Transverse colon (tissue), 4 donors: ENCODE data around the gene PIM1. TPM values are rescaled to one million over a fixed set of nuclear protein-coding genes. Genes with fewer than 3 reads are reported as not detected.

ENCODE experiments used
- DNase-seq: peaks from one replicate; pipeline ENCODE4 v3.0.0-alpha.2; 2019
- H3K27ac ChIP-seq, 4 donors: fragments of 200-600 bp; sonication (generic); 2 replicates each; pipeline ENCODE4 v1.5.1; 2016 to 2018; ENCODE audit warnings: inconsistent platforms in 4 of 4
- H3K27me3 ChIP-seq: fragments of 200-600 bp; sonication (generic); 2 replicates; pipeline ENCODE4 v1.5.1; 2017; ENCODE audit warnings: inconsistent platforms
- H3K36me3 ChIP-seq, 4 donors: fragments of 200-600 bp; sonication (generic); 2 replicates each; pipeline ENCODE4 v1.5.1; 2017 to 2019; ENCODE audit warnings: inconsistent platforms in 4 of 4
- H3K4me1 ChIP-seq, 4 donors: fragments of 200-600 bp; sonication (generic); 2 replicates each; pipeline ENCODE4 v1.5.1; 2017 to 2020; ENCODE audit warnings: inconsistent platforms in 4 of 4
- H3K4me3 ChIP-seq, 4 donors: fragments of 200-600 bp; sonication (generic); 1 replicate in 1 of 4; 2 replicates in 3 of 4; pipeline versions ENCODE4 v1.5.1 to v1.6.1; 2017 to 2019; ENCODE audit warnings: inconsistent platforms in 4 of 4
- H3K9me3 ChIP-seq, 2 donors: fragments of 200-600 bp; sonication (generic); 2 replicates each; pipeline ENCODE4 v1.5.1; 2017 to 2019; ENCODE audit warnings: inconsistent platforms in 2 of 2
- CTCF ChIP-seq, 5 experiments: fragments of 200-600 bp in 3 of 5; fragments of 450-650 bp in 2 of 5; sonication (generic) in 3 of 5; IDR thresholded peaks; 1 replicate in 2 of 5; 2 replicates in 3 of 5; pipeline ENCODE4 v1.5.1; 2016 to 2017; ENCODE audit warnings: antibody characterized with exemption in 5 of 5, inconsistent platforms in 3 of 5, mild to moderate bottlenecking in 2 of 5, moderate library complexity in 1 of 5
- EP300 ChIP-seq: sonication (generic); formaldehyde crosslinking; IDR thresholded peaks from one replicate; pipeline ENCODE4 v1.6.1; 2017; ENCODE audit warnings: antibody characterized with exemption, low read depth
- POLR2A ChIP-seq: fragments of 450-650 bp; IDR thresholded peaks from one replicate; pipeline ENCODE4 v1.6.1; 2016; ENCODE audit warnings: antibody characterized with exemption, mild to moderate bottlenecking, moderate library complexity
- POLR2AphosphoS5 ChIP-seq, 3 donors: sonication (generic); formaldehyde crosslinking; IDR thresholded peaks; one replicate each; pipeline ENCODE4 v1.6.1; 2016; ENCODE audit warnings: antibody characterized with exemption in 3 of 3
- WGBS, 2 donors: methylation state at CpG; one replicate each; pipeline ENCODE4 v1.1.5; 2018; ENCODE audit warnings: low coverage in 1 of 2; 5-methylcytosine and 5-hydroxymethylcytosine counted together
- in situ Hi-C, 4 donors: fragments of 200-750 bp; cut with MboI; loops; one replicate each; pipeline versions ENCODE4 v1.15.0 to v1.15.1; 2017; ENCODE audit warnings: low sequenced_read_pairs in 3 of 4, low pct_ligation_motif_present in 1 of 4, low pct_unique_long_range_greater_than_20kb in 1 of 4
- intact Hi-C: fragments of 100-400 bp; cut with DNase I; formaldehyde crosslinking; loops from one replicate; pipeline ENCODE4 v1.15.1; 2023; ENCODE audit warnings: low total_unique reads
- total RNA-seq, 4 donors: library from RNA; depleted of rRNA; stranded (reverse); fragments of >200 nt; gene quantifications; one replicate each; pipeline ENCODE4 v1.1.0, GENCODE V29; 2016

The PIM1 gene
- 100 to 1,000 TPM in 1 of 4 donors, 10 to 100 TPM in 2, 1 to 10 TPM in 1; 6.8 to 102 (median 24.0) TPM for total RNA-seq

DNA sequence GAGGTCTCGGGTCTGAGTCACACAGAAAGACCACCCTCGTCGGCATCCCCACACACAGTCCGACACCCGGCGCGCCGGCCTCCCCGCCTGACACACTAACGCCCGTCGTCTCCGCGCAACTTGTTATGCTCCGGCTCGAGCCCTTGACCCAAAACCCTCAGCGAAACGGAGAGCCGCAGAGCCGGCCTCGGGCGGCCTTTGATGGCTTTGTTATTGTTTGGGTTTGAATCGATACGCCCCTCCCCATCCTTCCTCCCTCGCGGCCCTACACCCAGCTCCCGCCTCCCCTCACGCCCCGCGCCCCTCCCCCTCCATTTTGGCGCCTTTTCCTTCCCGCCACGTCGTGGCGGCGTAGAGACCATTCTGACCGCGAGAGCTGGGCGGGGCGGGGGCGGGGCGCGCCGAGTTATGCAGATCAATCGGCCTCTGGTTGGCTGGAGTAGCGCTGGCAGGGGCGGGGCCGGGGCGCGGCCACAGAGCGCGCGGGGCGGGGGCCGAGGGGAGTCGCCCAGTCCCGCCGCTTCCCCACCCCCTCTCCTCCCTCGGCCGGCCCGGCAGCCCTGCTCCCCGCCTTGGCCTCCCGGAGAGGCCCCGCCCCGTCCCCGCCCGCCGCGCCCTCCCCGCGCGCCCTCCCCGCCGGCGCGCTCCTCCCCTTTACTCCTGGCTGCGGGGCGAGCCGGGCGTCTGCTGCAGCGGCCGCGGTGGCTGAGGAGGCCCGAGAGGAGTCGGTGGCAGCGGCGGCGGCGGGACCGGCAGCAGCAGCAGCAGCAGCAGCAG lies at the start of gene PIM1:
TSS of gene PIM1 (plus strand) at position 657 of the 777 bp plus-strand sequence. CDS start 424 bp downstream, outside the sequence.
- peak; percentile 60 for TF ChIP-seq POLR2A
- peak in 1 of 5 experiments; percentile 6 for TF ChIP-seq CTCF (IDR thresholded peaks at IDR 0.05)
- peak; percentile 95 to 98 (median 96) for TF ChIP-seq POLR2AphosphoS5 (IDR thresholded peaks at IDR 0.05)
- no peak for TF ChIP-seq EP300
- in situ Hi-C loops (loop anchor here (5.0 kb wide), 1 partner anchor 117 kb away; no protein-coding TSS in a partner anchor), intact Hi-C loops (loop anchor here (2.0 to 5.0 kb wide), 3 partner anchors 37 to 119 kb away; no protein-coding TSS in a partner anchor)
- Histone ChIP-seq H3K9me3 (no peaks in the 10 kb centered on the region), H3K27ac (peak within 1 kb of the TSS; percentile 96 to 98 (median 96)), H3K27me3 (no peaks in the 10 kb centered on the region), H3K4me1 (peaks cover 13 to 44% (median 21%) of the 10 kb centered on the region in 4 donors), H3K4me3 (peak within 1 kb of the TSS; percentile 78 to 92 (median 88)), H3K36me3 (peaks cover 0 to 20% (median 11%) of the 10 kb centered on the region in 4 donors)
- 0% methylated on average over 57 of the region's 90 CpGs; no CpG with 5 or more reads in 1 of the 2 donors for WGBS, 2 donors
- peak; percentile 99 for DNase-seq

DNA sequence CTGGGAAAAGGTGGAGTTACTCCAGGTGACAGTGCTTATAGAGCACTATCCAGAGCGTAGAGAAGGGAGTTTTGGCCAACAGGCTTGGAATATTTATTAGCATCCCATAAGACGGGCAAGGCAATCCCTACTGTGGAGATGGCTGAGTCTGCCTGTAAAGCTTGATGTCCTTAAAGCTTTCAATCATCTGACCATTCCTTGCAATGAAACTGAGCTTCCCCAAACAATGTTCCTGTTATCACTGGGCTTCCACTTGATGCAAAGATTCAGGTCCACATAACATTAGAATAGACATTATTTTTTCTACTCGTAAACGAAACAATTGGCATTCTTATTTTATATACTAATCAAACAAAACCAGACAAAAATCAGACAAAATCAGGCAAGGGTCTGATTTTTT lies 48.4 kb upstream of the PIM1 start:
- 73 to 91% methylated on average over 4 of the region's 4 CpGs for WGBS, 2 donors
- Histone ChIP-seq H3K9me3 (no peaks in the 10 kb centered on the region), H3K27ac (no peak overlapping the region), H3K4me3 (no peak overlapping the region), H3K36me3 (no peaks in the 10 kb centered on the region), H3K27me3 (no peaks in the 10 kb centered on the region), H3K4me1 (peaks cover 0 to 6% (median 0%) of the 10 kb centered on the region in 4 donors)
- DNase-seq = no peak
- TF ChIP-seq CTCF (IDR thresholded peaks at IDR 0.05) (no peak), POLR2A (no peak), EP300 (no peak), POLR2AphosphoS5 (IDR thresholded peaks at IDR 0.05) (no peak)
- in situ Hi-C loops = no loop called here
- intact Hi-C loops = loop anchor here (10.0 kb wide), 1 partner anchor 67 kb away; no protein-coding TSS in a partner anchor

DNA sequence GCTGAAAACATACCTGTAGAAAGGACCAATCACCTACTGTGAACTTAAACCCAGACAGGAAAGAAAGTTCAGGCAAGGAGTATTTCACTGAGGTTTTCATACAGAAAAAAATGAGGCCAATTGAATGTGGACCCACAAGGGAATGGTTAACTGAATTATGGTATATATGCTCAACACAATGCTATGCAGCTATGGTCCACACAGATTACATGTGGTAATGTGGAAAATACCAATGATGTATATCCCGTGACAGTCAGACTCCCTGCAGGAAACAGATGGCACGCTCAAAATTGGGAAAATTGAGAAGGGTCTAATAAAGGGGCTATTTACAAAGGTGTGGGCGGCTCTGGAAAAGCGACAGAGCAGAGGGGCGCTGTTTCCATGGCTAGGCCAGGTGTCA lies 47.1 kb upstream of the PIM1 start:
- intact Hi-C loops = loop anchor here (10.0 kb wide), 1 partner anchor 68 kb away; no protein-coding TSS in a partner anchor
- Histone ChIP-seq H3K36me3 (no peaks in the 10 kb centered on the region), H3K4me1 (peaks cover 0 to 8% (median 0%) of the 10 kb centered on the region in 4 donors), H3K9me3 (no peaks in the 10 kb centered on the region), H3K27ac (no peak overlapping the region), H3K4me3 (no peak overlapping the region), H3K27me3 (no peaks in the 10 kb centered on the region)
- TF ChIP-seq CTCF (IDR thresholded peaks at IDR 0.05) = no peak
- TF ChIP-seq EP300 = no peak
- TF ChIP-seq POLR2A = no peak
- no peak for TF ChIP-seq POLR2AphosphoS5 (IDR thresholded peaks at IDR 0.05)
- DNase-seq = no peak
- WGBS, 2 donors = 97% methylated on average over 5 of the region's 5 CpGs
- in situ Hi-C loops = no loop called here

GRCh38 chr6:37123957-37124729 lies 45.8 kb upstream of the PIM1 start:
- no peaks in the 10 kb centered on the region for H3K36me3 ChIP-seq
- WGBS, 2 donors = 93 to 94% methylated on average over 3 to 15 of the region's 15 CpGs
- DNase-seq = no peak
- TF ChIP-seq POLR2AphosphoS5 (IDR thresholded peaks at IDR 0.05) = no peak
- TF ChIP-seq POLR2A = no peak
- TF ChIP-seq EP300 = no peak
- no peak for TF ChIP-seq CTCF (IDR thresholded peaks at IDR 0.05)
- in situ Hi-C loops (no loop called here), intact Hi-C loops (loop anchor here (10.0 kb wide), 1 partner anchor 69 kb away; no protein-coding TSS in a partner anchor)
- H3K4me3 ChIP-seq = no peak overlapping the region
- H3K27ac ChIP-seq = no peak overlapping the region
- no peaks in the 10 kb centered on the region for H3K27me3 ChIP-seq
- no peaks in the 10 kb centered on the region for H3K9me3 ChIP-seq
- H3K4me1 ChIP-seq = peaks cover 0 to 14% (median 3%) of the 10 kb centered on the region in 4 donors
